ENCODE data around the gene HLA-DMB.
A peak's percentile ranks its signal among the peaks of the same experiment; 100 is the strongest.

HLA-DMB gene

DNA sequence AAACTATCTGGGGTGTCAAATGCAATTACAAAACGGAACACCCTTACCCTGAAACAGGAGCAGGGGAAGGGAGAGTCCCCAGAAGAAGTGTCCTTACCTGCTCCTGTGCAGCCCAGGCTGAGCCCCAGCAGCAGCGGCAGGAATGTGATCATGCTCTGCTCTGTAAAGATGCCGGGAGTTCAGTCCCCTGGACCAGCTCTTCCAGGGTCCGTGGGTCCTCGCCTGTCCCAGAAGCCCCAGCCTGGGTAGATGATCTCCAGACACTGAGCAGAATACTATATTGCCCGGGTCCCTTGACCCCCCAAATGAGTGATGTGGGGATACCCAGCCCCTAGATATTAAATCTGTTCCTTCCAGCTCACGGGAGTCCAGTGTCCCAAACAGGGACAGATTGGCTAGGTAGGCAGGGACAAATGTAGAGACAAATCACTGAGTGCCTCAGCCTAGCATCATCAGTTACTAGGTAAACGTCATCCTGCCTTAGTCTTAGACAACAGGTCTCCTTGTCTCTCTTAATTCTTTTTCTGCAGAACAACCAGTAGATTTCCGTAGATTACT is at the start of gene HLA-DMB:
HLA-DMB (minus strand) TSS at position 373 of the 558 bp plus-strand sequence; CDS start at position 152, 221 bp downstream.
- DNase-seq (ENCODE audit: low read depth): peak; percentile 40

DNA sequence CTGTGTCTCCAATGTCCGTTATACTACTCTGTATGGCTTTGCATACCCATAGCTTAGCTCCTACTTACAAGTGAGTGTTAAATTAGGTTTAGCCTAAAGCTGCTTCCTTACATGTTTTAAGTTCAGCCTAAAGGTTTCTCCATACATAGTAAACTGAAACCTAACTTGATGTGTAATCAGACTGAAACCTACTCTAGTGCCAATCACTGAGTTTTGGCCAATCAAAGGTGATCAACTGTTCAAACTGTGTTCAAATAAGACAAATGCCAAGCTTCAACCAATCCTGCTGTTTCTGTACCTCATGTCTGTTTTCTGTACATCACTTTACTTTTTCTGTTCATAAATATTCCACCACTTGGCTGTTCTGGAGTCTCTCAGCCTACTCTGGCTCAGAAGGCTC is 48.5 kb upstream of the HLA-DMB start:
- no peak for DNase-seq (ENCODE audit: low read depth)

DNA sequence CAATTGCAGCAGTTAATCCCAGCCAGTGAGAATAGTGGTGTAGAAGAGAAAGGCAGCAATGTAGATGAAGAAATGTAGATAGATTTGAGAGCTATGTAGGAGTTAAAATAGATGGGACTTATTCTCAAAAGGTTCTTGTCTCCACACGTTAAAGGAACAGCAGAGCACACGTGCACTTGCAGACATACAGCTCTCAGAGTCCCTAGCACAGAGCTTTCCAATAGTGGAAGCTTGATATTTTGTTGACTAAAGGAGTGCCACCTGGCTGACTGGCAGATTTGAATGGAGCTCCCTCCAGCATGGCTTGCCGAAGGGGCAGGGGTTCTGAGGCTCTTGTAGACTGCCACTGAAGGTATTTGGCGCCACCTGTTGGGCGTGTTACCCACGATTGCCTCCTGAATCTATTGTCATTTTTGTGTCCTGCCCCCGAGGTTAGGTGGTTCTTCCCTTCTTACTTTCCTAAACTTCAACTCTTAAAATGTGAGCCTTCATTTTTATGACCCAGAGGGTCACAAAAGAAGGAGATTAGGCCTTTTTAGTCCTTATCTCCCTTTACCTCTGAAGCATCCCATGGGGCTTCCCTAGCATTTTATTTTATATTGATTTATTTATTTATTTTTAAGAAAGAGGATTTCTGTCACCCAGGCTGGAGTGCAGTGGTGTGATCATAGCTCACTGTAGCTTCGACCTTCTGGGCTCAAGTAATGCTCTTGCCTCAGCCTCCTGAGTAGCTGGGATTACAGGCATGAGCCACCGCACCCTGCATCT is 44.0 kb upstream of the HLA-DMB start:
- no peak for DNase-seq (ENCODE audit: low read depth)

DNA sequence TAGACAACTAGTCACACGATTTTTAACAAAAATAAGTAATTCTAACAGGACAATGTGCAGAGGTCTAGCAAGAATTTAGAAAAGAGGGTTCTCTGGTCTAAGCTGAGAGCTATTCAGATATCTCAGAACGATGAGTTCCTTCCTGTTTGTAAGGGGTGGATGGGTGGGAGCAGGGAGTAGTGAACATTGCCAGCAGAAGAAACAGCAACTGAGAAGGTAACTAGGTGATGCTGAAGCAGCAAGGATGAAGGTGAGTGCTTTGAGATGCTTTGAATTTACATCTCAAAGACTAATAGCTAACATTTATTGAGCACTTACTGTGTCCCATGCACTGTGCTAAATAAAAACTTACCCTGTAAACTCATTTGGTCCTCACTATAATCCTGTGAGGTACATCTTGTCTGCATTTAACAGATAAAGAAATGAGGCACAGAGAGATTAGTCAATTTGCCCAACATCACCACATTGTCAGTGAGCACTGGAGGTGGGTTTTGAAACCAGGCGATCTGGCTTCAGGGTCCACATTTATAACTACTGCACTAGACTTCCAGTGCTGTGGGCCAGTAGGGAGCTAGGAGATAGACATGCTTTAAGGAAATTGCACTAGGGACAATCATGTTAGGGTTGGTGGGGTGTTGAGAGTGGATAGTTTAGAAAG is 43.3 kb upstream of the HLA-DMB start:
- DNase-seq (ENCODE audit: low read depth): no peak

DNA sequence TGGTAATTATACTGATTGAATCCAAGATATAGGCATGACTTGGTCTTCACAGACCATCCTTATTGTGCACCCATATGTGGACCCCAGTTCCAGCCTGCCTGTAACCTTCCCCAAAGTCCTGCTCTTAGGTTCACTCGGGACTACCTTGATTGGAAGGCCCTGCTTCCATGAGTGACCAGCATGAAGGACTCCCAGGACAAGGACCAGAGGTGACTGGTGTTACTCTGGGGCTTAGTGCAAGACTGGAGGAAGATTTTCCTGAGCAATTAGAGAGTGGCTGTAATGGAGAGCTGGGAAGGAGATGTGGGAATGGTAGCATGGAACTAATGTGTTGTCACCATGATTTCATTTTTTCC is 42.6 kb upstream of the HLA-DMB start:
- no peak for DNase-seq (ENCODE audit: low read depth)

DNA sequence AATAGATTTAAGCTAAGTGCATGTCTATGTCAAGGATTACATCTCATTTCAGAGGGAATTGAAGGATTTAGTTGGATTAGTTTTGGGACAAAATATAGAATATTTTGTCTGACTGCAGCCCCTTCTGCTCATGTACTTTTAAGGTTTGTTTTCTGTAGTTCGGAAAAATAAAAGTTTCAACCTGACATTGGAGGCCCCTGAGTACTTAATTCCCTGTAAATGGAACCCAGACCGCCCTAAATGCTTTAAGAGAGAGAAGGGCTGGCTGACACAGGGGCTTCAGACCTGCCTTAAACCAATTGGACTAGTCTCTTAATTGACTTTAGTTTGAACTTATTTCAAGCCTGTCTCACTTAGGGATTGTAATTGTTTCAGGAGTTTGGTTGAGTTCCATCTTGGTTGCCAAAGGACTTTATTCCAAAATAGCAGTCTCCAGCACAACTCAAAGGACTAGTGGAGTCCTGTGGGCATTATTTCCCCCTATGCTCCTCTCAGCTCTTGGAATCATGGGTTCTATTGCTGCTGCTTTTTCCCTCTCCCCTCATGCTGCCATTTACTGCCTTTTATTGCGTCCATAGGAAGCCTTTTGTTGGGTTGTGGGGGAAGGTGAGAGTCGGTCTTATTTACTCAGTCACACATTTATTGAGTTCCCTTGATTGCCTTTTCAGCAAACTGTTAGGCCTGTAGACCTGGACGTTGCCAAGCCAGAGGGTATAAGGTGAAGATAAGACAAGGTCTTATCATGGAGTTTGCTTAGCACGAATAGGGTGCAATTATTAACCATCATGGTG is 42.1 kb upstream of the HLA-DMB start:
- DNase-seq (ENCODE audit: low read depth): no peak

DNA sequence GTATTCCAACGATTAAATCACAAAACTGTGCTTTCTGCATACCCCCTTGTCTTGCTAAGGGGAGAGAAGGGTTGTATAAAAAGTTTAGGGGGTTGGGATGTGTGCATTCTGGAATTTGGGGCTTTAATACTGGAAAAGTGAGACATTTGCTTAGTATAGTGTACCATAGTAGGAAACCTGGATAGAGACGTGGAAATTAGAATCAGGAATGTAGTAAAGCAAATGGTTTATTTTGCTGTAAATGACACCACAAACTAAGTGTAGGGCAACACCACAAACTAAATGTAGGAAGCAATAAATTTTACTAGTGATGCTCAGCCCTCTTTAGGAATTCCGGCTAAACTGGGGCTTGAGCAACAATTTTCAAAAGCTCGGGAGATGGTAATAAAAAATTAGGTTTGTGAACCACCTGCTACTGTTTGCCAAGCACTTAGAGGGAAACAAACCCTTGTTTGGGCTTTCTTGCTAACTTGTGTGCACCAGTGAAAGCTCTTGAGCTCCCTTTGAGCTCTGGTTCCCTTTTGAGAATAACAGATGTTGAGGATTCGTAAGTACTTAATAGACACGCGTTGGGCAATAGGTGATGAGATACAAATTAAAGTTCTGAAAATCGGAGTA is 41.4 kb upstream of the HLA-DMB start:
- no peak for DNase-seq (ENCODE audit: low read depth)

DNA sequence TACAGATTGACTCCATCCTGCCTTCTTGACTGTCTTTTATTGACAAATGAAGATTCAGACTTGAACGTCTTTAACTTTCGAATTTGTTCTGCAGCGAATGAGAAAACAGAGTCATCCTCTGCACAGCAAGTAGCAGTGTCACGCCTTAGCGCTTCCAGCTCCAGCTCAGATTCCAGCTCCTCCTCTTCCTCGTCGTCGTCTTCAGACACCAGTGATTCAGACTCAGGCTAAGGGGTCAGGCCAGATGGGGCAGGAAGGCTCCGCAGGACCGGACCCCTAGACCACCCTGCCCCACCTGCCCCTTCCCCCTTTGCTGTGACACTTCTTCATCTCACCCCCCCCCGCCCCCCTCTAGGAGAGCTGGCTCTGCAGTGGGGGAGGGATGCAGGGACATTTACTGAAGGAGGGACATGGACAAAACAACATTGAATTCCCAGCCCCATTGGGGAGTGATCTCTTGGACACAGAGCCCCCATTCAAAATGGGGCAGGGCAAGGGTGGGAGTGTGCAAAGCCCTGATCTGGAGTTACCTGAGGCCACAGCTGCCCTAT is 39.7 kb upstream of the HLA-DMB start:
- no peak for DNase-seq (ENCODE audit: low read depth)

DNA sequence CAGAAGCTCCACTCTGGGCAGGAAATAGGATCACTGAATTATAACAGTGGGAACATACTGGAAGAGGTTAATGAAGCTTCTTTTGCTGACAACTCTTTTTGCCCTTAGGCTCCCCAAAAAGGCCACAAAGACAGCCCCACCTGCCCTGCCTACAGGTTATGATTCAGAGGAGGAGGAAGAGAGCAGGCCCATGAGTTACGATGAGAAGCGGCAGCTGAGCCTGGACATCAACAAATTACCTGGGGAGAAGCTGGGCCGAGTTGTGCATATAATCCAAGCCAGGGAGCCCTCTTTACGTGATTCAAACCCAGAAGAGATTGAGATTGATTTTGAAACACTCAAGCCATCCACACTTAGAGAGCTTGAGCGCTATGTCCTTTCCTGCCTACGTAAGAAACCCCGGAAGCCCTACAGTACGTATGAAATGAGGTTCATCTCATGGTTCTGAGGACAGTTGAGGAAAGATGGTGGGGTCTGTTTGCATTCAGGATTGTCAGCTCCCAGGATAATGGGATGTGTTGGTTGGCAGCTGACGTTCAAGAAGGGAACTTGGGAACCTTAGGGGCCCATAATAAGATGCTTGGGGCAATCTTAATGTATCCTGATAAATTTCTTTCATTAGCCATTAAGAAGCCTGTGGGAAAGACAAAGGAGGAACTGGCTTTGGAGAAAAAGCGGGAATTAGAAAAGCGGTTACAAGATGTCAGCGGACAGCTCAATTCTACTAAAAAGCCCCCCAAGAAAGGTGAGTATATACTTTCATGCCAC is 39.1 kb upstream of the HLA-DMB start:
- no peak for DNase-seq (ENCODE audit: low read depth)

DNA sequence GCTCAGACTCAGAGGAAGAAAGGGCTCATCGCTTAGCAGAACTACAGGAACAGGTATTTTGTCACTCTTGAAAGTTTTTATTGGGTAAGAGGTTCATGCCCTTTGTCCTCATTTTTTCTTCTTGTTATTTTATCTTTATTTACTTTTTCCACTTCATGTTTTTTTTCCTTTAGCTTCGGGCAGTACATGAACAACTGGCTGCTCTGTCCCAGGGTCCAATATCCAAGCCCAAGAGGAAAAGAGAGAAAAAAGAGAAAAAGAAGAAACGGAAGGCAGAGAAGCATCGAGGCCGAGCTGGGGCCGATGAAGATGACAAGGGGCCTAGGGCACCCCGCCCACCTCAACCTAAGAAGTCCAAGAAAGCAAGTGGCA is 37.1 kb upstream of the HLA-DMB start:
- DNase-seq (ENCODE audit: low read depth): no peak

DNA sequence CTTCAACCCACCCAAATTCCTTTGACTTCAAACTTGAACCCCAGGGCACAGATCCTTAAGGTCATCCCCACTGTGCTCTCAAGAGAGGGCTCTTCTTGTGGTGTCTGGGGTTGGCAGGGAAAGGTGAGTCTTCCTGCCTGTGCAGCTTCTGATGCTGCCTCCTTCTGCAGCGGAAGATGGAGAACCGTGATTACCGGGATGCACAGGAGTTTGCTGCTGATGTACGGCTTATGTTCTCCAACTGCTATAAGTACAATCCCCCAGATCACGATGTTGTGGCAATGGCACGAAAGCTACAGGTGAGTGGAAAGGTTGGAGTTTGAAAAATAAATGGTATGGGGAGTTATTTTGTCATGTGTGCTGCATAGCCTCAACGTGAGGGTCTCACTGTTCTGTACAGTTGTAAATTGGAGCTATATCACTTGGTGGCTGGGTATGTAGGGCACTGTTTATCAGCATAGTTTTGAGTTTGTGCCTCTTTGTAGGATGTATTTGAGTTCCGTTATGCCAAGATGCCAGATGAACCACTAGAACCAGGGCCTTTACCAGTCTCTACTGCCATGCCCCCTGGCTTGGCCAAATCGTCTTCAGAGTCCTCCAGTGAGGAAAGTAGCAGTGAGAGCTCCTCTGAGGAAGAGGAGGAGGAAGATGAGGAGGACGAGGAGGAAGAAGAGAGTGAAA is 36.6 kb upstream of the HLA-DMB start:
- DNase-seq (ENCODE audit: low read depth): no peak

DNA sequence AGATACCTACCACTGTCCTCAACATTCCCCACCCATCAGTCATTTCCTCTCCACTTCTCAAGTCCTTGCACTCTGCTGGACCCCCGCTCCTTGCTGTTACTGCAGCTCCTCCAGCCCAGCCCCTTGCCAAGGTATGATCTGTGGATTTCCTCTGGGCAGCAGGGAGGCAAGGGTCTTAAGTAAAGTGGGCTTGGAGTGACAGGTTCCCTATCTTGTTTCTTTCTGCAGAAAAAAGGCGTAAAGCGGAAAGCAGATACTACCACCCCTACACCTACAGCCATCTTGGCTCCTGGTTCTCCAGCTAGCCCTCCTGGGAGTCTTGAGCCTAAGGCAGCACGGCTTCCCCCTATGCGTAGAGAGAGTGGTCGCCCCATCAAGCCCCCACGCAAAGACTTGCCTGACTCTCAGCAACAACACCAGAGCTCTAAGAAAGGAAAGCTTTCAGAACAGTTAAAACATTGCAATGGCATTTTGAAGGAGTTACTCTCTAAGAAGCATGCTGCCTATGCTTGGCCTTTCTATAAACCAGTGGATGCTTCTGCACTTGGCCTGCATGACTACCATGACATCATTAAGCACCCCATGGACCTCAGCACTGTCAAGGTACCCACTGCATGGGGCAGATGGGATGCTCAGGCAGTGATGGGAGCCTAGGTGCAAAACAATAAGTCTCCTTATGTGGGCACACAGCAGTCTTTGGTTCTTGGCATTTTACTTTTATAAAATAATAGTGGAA is 35.7 kb upstream of the HLA-DMB start:
- no peak for DNase-seq (ENCODE audit: low read depth)

DNA sequence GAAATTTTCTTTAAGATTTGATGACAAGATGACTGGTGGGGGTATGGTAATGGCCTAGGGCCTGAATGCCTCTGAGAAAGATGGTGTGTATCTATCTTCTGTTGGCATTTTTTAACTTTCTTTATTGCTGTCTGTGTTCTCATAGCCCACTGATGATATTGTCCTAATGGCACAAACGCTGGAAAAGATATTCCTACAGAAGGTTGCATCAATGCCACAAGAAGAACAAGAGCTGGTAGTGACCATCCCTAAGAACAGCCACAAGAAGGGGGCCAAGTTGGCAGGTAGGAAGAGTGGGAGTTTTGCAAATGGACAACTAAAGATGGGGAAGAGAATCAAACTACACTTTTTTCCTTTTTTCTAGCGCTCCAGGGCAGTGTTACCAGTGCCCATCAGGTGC is 35.1 kb upstream of the HLA-DMB start:
- DNase-seq (ENCODE audit: low read depth): no peak

DNA sequence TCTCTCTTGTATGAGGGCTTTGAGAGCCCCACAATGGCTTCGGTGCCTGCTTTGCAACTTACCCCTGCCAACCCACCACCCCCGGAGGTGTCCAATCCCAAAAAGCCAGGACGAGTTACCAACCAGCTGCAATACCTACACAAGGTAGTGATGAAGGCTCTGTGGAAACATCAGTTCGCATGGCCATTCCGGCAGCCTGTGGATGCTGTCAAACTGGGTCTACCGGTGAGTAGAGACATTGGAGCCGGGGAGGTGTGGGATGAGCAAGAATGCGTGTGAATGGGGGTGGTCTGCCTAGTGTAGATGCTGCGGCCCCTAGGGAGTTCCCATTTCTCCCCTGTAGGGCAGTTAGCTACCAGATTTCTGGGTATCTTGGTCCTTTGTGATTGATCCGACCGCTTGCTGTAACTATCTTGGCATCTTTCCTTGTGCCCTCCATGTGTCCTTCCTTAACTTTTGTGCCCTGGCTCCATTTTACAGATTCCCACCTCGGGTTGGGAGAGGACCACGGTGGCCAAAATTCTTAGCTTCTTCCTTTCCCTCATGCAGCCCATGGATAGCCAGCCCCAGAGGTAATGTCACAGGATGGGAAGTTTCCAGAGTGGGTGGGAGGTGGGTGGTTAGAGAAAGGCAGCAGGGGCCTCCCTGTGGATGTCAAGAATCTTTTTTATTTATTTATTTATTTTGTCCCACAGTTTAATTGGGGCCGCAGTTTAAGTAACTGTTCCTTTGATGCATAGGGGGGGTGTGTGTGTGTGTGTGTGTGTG is 33.9 kb upstream of the HLA-DMB start:
- DNase-seq (ENCODE audit: low read depth): no peak

DNA sequence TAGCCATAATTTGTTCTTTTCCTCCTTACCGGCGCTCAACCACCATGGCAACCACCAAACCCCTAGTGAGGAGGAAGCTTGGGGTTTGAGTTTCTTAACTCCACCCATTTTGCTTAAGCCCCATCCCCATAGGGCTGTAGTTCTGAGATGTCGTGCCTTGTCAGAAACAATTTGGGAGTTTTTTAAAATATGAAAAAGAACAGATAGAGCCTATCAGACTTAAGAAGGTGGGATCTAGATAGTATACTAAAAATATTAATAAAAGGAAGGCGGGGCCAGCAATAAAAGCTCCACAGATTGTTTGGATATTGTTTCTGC is 33.1 kb upstream of the HLA-DMB start:
- no peak for DNase-seq (ENCODE audit: low read depth)

DNA sequence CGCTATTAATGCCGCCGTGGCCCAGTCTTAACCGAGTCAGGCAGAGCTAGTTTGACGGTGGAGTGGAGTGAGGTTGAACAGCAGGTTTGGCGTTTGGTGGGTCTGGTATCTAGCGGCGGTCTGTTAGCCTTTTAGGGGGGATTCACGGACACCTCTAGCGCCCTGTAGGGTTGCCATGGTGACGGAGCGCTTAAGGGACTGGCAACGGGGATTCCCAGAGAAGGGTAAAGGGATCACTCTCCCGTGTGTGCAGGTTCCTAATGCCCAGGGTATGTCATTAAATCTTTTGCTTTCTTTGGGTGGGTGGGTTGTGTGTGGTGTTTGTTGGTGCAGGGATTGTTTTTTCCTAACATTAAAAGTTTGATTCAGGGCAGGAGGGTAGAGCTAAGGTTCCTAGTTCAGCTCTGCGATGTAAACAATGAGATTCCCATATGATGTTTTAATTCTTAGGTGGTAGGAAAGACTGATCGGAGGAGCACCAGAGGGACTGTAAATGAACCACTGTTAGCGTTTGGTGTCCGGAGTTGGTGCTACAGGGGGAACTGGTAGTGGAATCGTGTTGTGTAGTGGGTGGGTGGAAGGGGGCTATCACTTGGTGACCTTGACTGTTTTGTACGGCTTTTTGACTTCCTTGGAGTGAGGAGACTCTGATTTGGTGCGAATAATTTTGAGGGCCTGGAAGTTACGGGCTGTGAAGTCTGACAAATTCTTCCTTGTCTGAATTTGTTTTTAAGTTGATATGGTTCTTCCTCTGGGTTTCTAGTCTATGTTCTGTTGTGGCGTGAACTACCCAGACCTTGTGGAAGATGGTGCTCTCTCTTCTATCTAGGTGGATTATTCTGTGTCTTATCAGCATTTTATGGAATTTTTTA is 32.6 kb upstream of the HLA-DMB start:
- DNase-seq (ENCODE audit: low read depth): no peak

DNA sequence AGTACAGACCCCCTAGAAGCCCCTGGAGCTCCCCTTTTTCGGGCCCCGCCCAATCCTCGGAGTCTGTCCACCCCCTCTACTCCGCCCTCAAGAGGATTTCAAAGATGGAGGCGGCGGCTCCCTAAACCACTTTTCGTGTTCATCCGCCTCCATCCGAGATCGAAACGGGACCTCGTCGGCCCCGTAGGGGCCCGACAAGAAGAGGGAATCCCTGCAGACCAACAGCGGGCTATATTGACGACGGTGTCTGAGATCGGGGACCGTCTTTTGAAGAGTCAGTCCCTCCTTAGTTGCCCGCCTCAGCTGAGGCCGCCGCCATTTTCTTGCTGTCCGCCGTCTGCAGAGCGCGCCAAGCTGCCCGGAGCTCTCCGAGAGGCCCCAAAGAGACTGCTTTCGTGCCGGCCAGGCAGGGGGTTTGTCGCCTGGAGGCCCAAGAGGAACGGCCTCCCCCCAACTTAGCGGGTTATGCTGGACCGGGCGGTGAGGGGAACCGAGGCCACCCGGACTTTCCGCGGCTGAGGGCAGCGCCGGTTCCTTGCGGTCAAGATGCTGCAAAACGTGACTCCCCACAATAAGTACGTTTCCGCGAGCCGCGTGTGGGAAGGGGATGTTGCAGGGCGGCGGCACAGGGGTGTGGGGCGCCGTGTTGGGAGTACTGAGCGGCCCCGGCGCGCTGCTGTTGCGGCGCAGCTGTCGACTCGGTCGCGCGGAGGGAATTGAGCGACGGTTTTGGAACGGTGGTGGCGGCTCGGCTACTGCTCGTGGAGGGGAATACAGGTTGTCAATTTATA is 31.7 kb upstream of the HLA-DMB start:
- DNase-seq (ENCODE audit: low read depth): no peak
